ENCODE measurements around the gene UQCRH. TPM values are rescaled to one million over a fixed set of nuclear protein-coding genes. Genes with fewer than 3 reads are reported as not detected.
"Not testable (repeated sequence)": the region's sequence is repeated elsewhere in the genome, so short reads cannot be mapped to it uniquely, and the experiment has no call there.

The UQCRH gene
- total and polyA plus RNA-seq, 2 of the 8 experiments (the other 6 are each of a cell fraction or from before 2014, with no cell fraction given) = 626 to 1,112 TPM

- TF ChIP-seq CTCF (IDR thresholded peaks at IDR 0.05; ENCODE audit: control extremely low read depth in 1 of 3, insufficient read depth in 1 of 3, low read depth in 1 of 3, low read length in 3 of 3) = no peak
- TF ChIP-seq GTF2F1 (IDR thresholded peaks at IDR 0.05; ENCODE audit: borderline replicate concordance, low read depth, low read length) = no peak
- no peak for TF ChIP-seq SAP30 (IDR thresholded peaks at IDR 0.05; ENCODE audit: insufficient read depth, insufficient replicate concordance, low read length)
Observed at GRCh38 chr1:46352363-46352762, 48.9 kb downstream of the UQCRH start (continued).

DNA sequence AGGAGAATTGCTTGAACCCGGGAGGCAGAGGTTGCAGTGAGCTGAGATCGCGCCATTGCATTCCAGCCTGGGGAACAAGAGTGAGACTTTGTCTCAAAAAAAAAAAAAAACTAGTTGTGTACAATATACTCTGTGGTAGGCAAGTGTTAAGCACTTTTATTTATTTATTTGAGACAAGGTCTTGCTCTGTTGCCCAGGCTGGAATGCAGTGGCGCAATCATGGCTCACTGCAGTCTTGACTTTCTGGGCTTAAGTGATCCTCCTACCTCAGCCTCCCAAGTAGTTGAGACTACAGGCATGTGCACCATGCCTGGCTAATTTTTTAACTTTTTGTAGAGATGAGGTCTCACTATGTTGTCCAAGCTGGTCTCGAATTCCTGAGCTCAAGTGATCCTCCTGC lies 52.4 kb downstream of the UQCRH start:
- not testable (repeated sequence) for H4K91ac ChIP-seq (replicated peaks; ENCODE audit: insufficient read length, low read length); H2AFZ ChIP-seq (ENCODE audit: low read length); H3K23ac ChIP-seq (ENCODE audit: insufficient read length); H3K27me3 ChIP-seq (replicated peaks in 1 of 4; ENCODE audit: control insufficient read depth in 3 of 4, extremely low read depth in 1 of 4, insufficient read depth in 3 of 4, low read length in 3 of 4); H3K23me2 ChIP-seq (ENCODE audit: low read depth, low read length); H4K20me1 ChIP-seq (replicated peaks in 1 of 2; ENCODE audit: control insufficient read depth in 1 of 2, insufficient read depth in 2 of 2, low read length in 2 of 2); H3K14ac ChIP-seq (ENCODE audit: insufficient read length); H3K4me1 ChIP-seq (replicated peaks in 1 of 4; ENCODE audit: control insufficient read depth in 3 of 4, insufficient read depth in 4 of 4, low read length in 3 of 4); H3K4me2 ChIP-seq (ENCODE audit: insufficient read depth in 1 of 2, low read depth in 2 of 2, low read length in 2 of 2); H3K27ac ChIP-seq (ENCODE audit: low read depth, low read length); H4K8ac ChIP-seq (ENCODE audit: extremely low read depth, insufficient read depth, low read length); FAIRE-seq; H3K9ac ChIP-seq (replicated peaks in 1 of 4; ENCODE audit: extremely low read depth in 1 of 4, low read depth in 3 of 4, low read length in 3 of 4); H3K79me1 ChIP-seq (ENCODE audit: low read depth, low read length); H2BK15ac ChIP-seq (ENCODE audit: low read length); H2BK20ac ChIP-seq (ENCODE audit: low read length); H3K56ac ChIP-seq (replicated peaks; ENCODE audit: insufficient read length, low read depth, low read length); H3K9me3 ChIP-seq (ENCODE audit: insufficient read depth in 2 of 2, low read depth in 1 of 2, low read length in 1 of 2); H3K4ac ChIP-seq (replicated peaks; ENCODE audit: insufficient read length, low read depth, low read length); H2BK120ac ChIP-seq (replicated peaks; ENCODE audit: low read depth, low read length); H2AK5ac ChIP-seq (ENCODE audit: low read depth, low read length); H4K5ac ChIP-seq (ENCODE audit: insufficient read length, low read depth, low read length); H3K4me3 ChIP-seq (ENCODE audit: extremely low read depth in 1 of 4, insufficient read depth in 2 of 4, low read depth in 3 of 4, low read length in 4 of 4); DNase-seq (ENCODE audit: low read depth in 1 of 2, low spot score in 2 of 2); H3K79me2 ChIP-seq (ENCODE audit: control insufficient read depth in 1 of 2, insufficient read depth in 2 of 2, low read length in 2 of 2); H2BK12ac ChIP-seq (ENCODE audit: low read depth, low read length); H2BK5ac ChIP-seq (ENCODE audit: low read depth, low read length); H3K18ac ChIP-seq (ENCODE audit: extremely low read depth, low read length)
- POLR2A ChIA-PET (ENCODE audit: partially characterized antibody) = interaction anchor here (0.9 to 1.2 kb wide), 2 partner anchors 9 to 53 kb away, joined by 3 read pairs; partner anchors contain the start of gene LRRC41
- H3K36me3 ChIP-seq (ENCODE audit: control insufficient read depth in 2 of 4, insufficient read depth in 4 of 4, low read length in 3 of 4) = peaks cover 3 to 44% (median 15%) of the 10 kb centered on the region in 4 experiments
- WGBS, 2 experiments (ENCODE audit: extremely low coverage in 1 of 2, insufficient coverage in 1 of 2, insufficient read length in 1 of 2, insufficient replicate concordance in 2 of 2, low coverage in 1 of 2, low lambda C conversion rate in 2 of 2, missing lambda C conversion rate in 1 of 2) = 81% methylated on average over 5 of the region's 5 CpGs; no CpG with 5 or more reads in 1 of the 2 experiments
- CTCF ChIA-PET (ENCODE audit: partially characterized antibody) = interaction anchor here (0.6 to 2.0 kb wide), 5 partner anchors 8 to 57 kb away, joined by 3 to 6 read pairs (median 4); no protein-coding TSS in a partner anchor
